WTC11 (cell line): ENCODE results near the gene NUP214. TPM values are rescaled to one million over a fixed set of nuclear protein-coding genes. Genes with fewer than 3 reads are reported as not detected.

Experiments
- ATAC-seq: fragments of 200-7000 bp; cut with Tn5 transposase; 2 replicates; pipeline ENCODE4 v1.10.0; 2021; ENCODE audit warnings: mild to moderate bottlenecking, moderate library complexity
- CTCF ChIA-PET: fragments of 300-600 bp; sonication (Branson Sonifier 250); formaldehyde crosslinking; loops from one replicate; lab custom pipeline; 2021; ENCODE audit warnings: antibody characterized with exemption; lab: Charles Lee
- POLR2A ChIA-PET: fragments of 350-600 bp; sonication (Branson Sonifier 250); formaldehyde crosslinking; loops from one replicate; lab custom pipeline; 2021; ENCODE audit warnings: antibody characterized with exemption; lab: Charles Lee
- DNase-seq: peaks from one replicate; pipeline ENCODE4 v3.0.0; 2021; ENCODE audit warnings: low spot score
- H3K27ac Mint-ChIP-seq: 2 replicates; pipeline ENCODE4 v1.8.0; 2021; ENCODE audit warnings: mixed read lengths
- H3K27me3 Mint-ChIP-seq: 2 replicates; pipeline ENCODE4 v1.8.0; 2021; ENCODE audit warnings: low read depth, mild to moderate bottlenecking, moderate library complexity, mixed read lengths
- H3K36me3 Mint-ChIP-seq: 2 replicates; pipeline ENCODE4 v1.8.0; 2021; ENCODE audit warnings: mixed read lengths
- H3K4me1 Mint-ChIP-seq: 2 replicates; pipeline ENCODE4 v1.8.0; 2022; ENCODE audit warnings: mixed read lengths
- H3K4me3 Mint-ChIP-seq: 2 replicates; pipeline ENCODE4 v1.8.0; 2021; ENCODE audit warnings: mild to moderate bottlenecking, moderate library complexity, mixed read lengths
- H3K9me3 Mint-ChIP-seq: 2 replicates; pipeline ENCODE4 v1.8.0; 2021; ENCODE audit warnings: mixed read lengths
- CTCF ChIP-seq: fragments of 200-600 bp; IDR thresholded peaks from 2 replicates; pipeline ENCODE4 v1.8.0; 2022; ENCODE audit warnings: antibody characterized with exemption
- ELF4 ChIP-seq: sonication (generic); formaldehyde crosslinking; IDR thresholded peaks from 2 replicates; pipeline ENCODE4 v1.8.1; 2022; ENCODE audit warnings: low read depth, mild to moderate bottlenecking, moderate library complexity, missing genetic modification reagents
- EMX1 ChIP-seq: fragments of 250-450 bp; sonication (Bioruptor Pico); IDR thresholded peaks from 2 replicates; pipeline ENCODE4 v1.8.0; 2021; ENCODE audit warnings: mild to moderate bottlenecking
- ERG ChIP-seq: fragments of 250-450 bp; sonication (Bioruptor Pico); IDR thresholded peaks from 2 replicates; pipeline ENCODE4 v1.8.0; 2021; ENCODE audit warnings: mild to moderate bottlenecking
- GRHL2 ChIP-seq: fragments of 250-450 bp; sonication (Bioruptor Pico); IDR thresholded peaks from 2 replicates; pipeline ENCODE4 v1.8.0; 2022; ENCODE audit warnings: mild to moderate bottlenecking, moderate library complexity; ENCODE audit not compliant: insufficient replicate concordance, severe bottlenecking
- HMGXB4 ChIP-seq: sonication (generic); formaldehyde crosslinking; IDR thresholded peaks from 2 replicates; pipeline ENCODE4 v1.8.1; 2023; ENCODE audit warnings: mild to moderate bottlenecking, moderate library complexity, missing genetic modification reagents
- IRF1 ChIP-seq: sonication (generic); formaldehyde crosslinking; IDR thresholded peaks from 2 replicates; pipeline ENCODE4 v1.8.0; 2023; ENCODE audit warnings: missing genetic modification reagents
- IRF2 ChIP-seq: sonication (generic); formaldehyde crosslinking; IDR thresholded peaks from 2 replicates; pipeline ENCODE4 v1.8.0; 2022; ENCODE audit warnings: low read depth, missing genetic modification reagents, borderline replicate concordance
- SP1 ChIP-seq: sonication (generic); formaldehyde crosslinking; conservative IDR thresholded peaks from 2 replicates; pipeline ENCODE4 v1.8.1; 2022; ENCODE audit warnings: missing genetic modification reagents
- STAT6 ChIP-seq: sonication (generic); formaldehyde crosslinking; conservative IDR thresholded peaks from 2 replicates; pipeline ENCODE4 v1.8.1; 2023; ENCODE audit warnings: mild to moderate bottlenecking, low read depth, missing genetic modification reagents, moderate library complexity
- ZNF121 ChIP-seq: sonication (generic); formaldehyde crosslinking; IDR thresholded peaks from 2 replicates; pipeline ENCODE4 v1.8.0; 2023; ENCODE audit warnings: missing genetic modification reagents
- ZNF671 ChIP-seq: fragments of 250-450 bp; sonication (Bioruptor Pico); IDR thresholded peaks from 2 replicates; pipeline ENCODE4 v1.8.0; 2021; ENCODE audit warnings: mild to moderate bottlenecking
- total RNA-seq: library from RNA; stranded (reverse); gene quantifications from 3 replicates; pipeline ENCODE4 v1.2.3, GENCODE V29; 2021
- TF ChIP-seq, protein P1 (sequence below): sonication (generic); formaldehyde crosslinking; IDR thresholded peaks from 2 replicates; pipeline ENCODE4 v1.8.1; 2022; ENCODE audit warnings: low read depth, missing genetic modification reagents, borderline replicate concordance
- TF ChIP-seq, protein P2 (sequence below): sonication (generic); formaldehyde crosslinking; IDR thresholded peaks from 2 replicates; pipeline ENCODE4 v1.8.0; 2022; ENCODE audit warnings: missing genetic modification reagents

Gene NUP214
- total RNA-seq, 1 experiment from 2014 or later: 41.8 TPM

- TF ChIP-seq ERG: no peak
- TF ChIP-seq IRF1: no peak
- no peak for TF ChIP-seq ELF4 (CRISPR knock-in tag)
- TF ChIP-seq STAT6 (CRISPR knock-in tag): no peak
These were observed 20.8 kb downstream of the NUP214 start (continued) for GRCh38 chr9:131146186-131146585.

DNA sequence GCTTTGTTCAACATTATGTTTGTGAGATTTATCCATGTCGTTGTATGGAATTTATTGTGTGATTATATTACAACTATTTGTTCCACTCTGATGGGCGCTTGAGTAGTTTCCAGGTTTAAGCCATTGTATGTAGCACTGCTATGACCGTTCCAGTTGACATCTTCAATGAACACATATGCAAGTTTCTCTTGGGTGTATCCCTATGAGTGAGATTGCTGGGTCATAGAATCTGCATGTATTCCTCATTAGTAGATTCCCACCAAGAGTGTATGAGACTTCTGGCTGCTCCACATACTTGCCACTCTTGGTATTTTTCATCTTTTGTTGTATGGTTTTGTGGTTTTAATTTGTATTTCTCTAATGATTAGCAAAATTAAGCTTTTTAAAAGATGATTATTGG lies 22.9 kb downstream of the NUP214 start:
- Mint-ChIP-seq H3K4me1 (no peaks in the 10 kb centered on the region), H3K27ac (no peak overlapping the region), H3K27me3 (no peaks in the 10 kb centered on the region), H3K9me3 (no peaks in the 10 kb centered on the region), H3K36me3 (peaks cover 76% of the 10 kb centered on the region), H3K4me3 (no peak overlapping the region)
- no peak for DNase-seq
- TF ChIP-seq SP1 (no peak), GRHL2 (CRISPR knock-in tag) (no peak), ZNF671 (CRISPR knock-in tag) (no peak), EMX1 (CRISPR knock-in tag) (no peak)
- ChIA-PET CTCF (no interaction called here), POLR2A (no interaction called here)
- ATAC-seq: no peak

DNA sequence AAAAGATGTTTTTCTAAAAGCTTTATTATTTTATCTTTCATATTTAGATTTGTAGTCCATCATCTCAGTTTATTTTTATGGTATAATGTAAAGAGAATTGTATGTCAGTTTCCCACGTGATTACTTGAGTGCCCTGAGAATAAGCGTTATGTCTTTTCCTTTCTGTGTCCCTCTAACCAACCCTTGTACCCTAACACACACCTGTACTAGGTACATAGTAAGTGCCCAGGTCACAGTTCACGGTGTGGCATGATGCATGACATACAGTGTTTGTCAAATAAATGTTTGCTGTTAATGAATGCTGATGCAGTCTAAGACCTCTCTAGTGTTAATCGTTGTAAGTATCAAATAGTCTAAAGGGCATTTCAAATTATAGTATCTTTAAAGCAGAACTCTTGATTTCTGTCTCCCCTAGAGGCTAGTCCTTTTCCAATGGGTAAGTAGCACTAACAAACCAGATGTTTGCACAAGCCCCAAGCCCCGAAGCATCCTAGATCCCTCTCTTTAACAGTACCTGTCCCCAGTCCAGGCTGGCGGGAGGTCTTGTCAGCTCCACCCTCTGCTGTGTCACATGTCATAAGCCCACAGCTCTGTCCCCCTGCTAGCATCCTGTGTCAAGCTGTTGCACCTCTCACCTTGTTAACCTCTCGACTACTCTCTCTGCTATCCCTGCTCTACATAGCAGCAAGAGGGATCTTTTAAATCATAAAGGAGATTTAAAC lies 23.7 kb downstream of the NUP214 start:
- peaks cover 74% of the 10 kb centered on the region for H3K36me3 Mint-ChIP-seq
- no peaks in the 10 kb centered on the region for H3K4me1 Mint-ChIP-seq
- ChIA-PET POLR2A (no interaction called here), CTCF (interaction anchor here (0.8 kb wide), 1 partner anchor 13 kb away, joined by 3 read pairs; no protein-coding TSS in a partner anchor)
- DNase-seq (no peak), ATAC-seq (no peak)
- H3K27me3 Mint-ChIP-seq: no peaks in the 10 kb centered on the region
- no peak overlapping the region for H3K27ac Mint-ChIP-seq
- no peaks in the 10 kb centered on the region for H3K9me3 Mint-ChIP-seq
- H3K4me3 Mint-ChIP-seq: no peak overlapping the region
- TF ChIP-seq, protein P1, sequence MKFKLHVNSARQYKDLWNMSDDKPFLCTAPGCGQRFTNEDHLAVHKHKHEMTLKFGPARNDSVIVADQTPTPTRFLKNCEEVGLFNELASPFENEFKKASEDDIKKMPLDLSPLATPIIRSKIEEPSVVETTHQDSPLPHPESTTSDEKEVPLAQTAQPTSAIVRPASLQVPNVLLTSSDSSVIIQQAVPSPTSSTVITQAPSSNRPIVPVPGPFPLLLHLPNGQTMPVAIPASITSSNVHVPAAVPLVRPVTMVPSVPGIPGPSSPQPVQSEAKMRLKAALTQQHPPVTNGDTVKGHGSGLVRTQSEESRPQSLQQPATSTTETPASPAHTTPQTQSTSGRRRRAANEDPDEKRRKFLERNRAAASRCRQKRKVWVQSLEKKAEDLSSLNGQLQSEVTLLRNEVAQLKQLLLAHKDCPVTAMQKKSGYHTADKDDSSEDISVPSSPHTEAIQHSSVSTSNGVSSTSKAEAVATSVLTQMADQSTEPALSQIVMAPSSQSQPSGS (CRISPR knock-in tag): no peak
- TF ChIP-seq IRF2 (CRISPR knock-in tag) (no peak), CTCF (no peak), ZNF121 (no peak), ERG (no peak), HMGXB4 (CRISPR knock-in tag) (no peak), ELF4 (CRISPR knock-in tag) (no peak), EMX1 (CRISPR knock-in tag) (no peak)
- TF ChIP-seq, protein P2, sequence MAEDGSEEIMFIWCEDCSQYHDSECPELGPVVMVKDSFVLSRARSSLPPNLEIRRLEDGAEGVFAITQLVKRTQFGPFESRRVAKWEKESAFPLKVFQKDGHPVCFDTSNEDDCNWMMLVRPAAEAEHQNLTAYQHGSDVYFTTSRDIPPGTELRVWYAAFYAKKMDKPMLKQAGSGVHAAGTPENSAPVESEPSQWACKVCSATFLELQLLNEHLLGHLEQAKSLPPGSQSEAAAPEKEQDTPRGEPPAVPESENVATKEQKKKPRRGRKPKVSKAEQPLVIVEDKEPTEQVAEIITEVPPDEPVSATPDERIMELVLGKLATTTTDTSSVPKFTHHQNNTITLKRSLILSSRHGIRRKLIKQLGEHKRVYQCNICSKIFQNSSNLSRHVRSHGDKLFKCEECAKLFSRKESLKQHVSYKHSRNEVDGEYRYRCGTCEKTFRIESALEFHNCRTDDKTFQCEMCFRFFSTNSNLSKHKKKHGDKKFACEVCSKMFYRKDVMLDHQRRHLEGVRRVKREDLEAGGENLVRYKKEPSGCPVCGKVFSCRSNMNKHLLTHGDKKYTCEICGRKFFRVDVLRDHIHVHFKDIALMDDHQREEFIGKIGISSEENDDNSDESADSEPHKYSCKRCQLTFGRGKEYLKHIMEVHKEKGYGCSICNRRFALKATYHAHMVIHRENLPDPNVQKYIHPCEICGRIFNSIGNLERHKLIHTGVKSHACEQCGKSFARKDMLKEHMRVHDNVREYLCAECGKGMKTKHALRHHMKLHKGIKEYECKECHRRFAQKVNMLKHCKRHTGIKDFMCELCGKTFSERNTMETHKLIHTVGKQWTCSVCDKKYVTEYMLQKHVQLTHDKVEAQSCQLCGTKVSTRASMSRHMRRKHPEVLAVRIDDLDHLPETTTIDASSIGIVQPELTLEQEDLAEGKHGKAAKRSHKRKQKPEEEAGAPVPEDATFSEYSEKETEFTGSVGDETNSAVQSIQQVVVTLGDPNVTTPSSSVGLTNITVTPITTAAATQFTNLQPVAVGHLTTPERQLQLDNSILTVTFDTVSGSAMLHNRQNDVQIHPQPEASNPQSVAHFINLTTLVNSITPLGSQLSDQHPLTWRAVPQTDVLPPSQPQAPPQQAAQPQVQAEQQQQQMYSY (CRISPR knock-in tag): no peak
